ENCODE measurements around the gene RABGAP1L.
"Not testable (repeated sequence)": the region's sequence is repeated elsewhere in the genome, so short reads cannot be mapped to it uniquely, and the experiment has no call there.

- not testable (repeated sequence) for TF ChIP-seq CTCF, POLR2AphosphoS5, POLR2A, EP300 (IDR thresholded peaks at IDR 0.05)
These were observed 15.5 kb upstream of the RABGAP1L start for GRCh38 chr1:174143727-174144396.
